Astrocyte (in vitro differentiated cells and primary cell): ENCODE data around the gene VWA1. TPM values are rescaled to one million over a fixed set of nuclear protein-coding genes. Genes with fewer than 3 reads are reported as not detected.

Source experiments
- DNase-seq: peaks from one replicate; pipeline ENCODE4 v3.0.0-alpha.2; 2010; ENCODE audit warnings: low read depth
- FAIRE-seq: peaks from 2 replicates; lab custom pipeline; 2011; peaks lifted over from hg19 to GRCh38; lab: Jason Lieb, UNC
- H2AFZ ChIP-seq: 2 replicates; pipeline ENCODE4 v1.6.0; 2012; ENCODE audit warnings: low read depth, low read length, inconsistent platforms
- H3K27ac ChIP-seq: 2 replicates; pipeline ENCODE4 v1.5.1; 2011; ENCODE audit warnings: low read depth, low read length, inconsistent platforms
- H3K27me3 ChIP-seq: 2 replicates; pipeline ENCODE4 v1.6.0; 2011; ENCODE audit warnings: low read length, inconsistent platforms; ENCODE audit not compliant: insufficient read depth
- H3K36me3 ChIP-seq: 2 replicates; pipeline ENCODE4 v1.5.1; 2011; ENCODE audit warnings: low read length, inconsistent platforms; ENCODE audit not compliant: insufficient read depth
- H3K4me1 ChIP-seq: 2 replicates; pipeline ENCODE4 v1.5.1; 2011; ENCODE audit warnings: low read length, inconsistent platforms; ENCODE audit not compliant: insufficient read depth
- H3K4me2 ChIP-seq: 2 replicates; pipeline ENCODE4 v1.6.0; 2012; ENCODE audit warnings: low read length, inconsistent platforms
- H3K4me3 ChIP-seq: 2 replicates; pipeline ENCODE4 v1.5.1; 2011; ENCODE audit warnings: low read depth, mild to moderate bottlenecking, low read length, inconsistent platforms; ENCODE audit not compliant: insufficient read depth
- H3K79me2 ChIP-seq: 2 replicates; pipeline ENCODE4 v1.6.0; 2012; ENCODE audit warnings: mild to moderate bottlenecking, low read length, inconsistent platforms; ENCODE audit not compliant: insufficient read depth
- H3K9ac ChIP-seq: 2 replicates; pipeline ENCODE4 v1.6.0; 2012; ENCODE audit warnings: mild to moderate bottlenecking, low read length, inconsistent platforms
- H3K9me3 ChIP-seq: 2 replicates; pipeline ENCODE4 v1.5.1; 2012; ENCODE audit warnings: low read depth, mild to moderate bottlenecking, low read length, inconsistent platforms; ENCODE audit not compliant: insufficient read depth
- H4K20me1 ChIP-seq: 2 replicates; pipeline ENCODE4 v1.6.0; 2012; ENCODE audit warnings: low read length, inconsistent platforms; ENCODE audit not compliant: insufficient read depth
- H3K27ac Mint-ChIP-seq: one replicate; pipeline ENCODE4 v1.8.0; 2021; ENCODE audit warnings: mild to moderate bottlenecking, mixed read lengths; ENCODE audit not compliant: unreplicated experiment
- H3K27me3 Mint-ChIP-seq: one replicate; pipeline ENCODE4 v1.8.0; 2021; ENCODE audit warnings: low read depth, mixed read lengths; ENCODE audit not compliant: unreplicated experiment
- H3K36me3 Mint-ChIP-seq: one replicate; pipeline ENCODE4 v1.8.0; 2021; ENCODE audit warnings: low read depth, mixed read lengths; ENCODE audit not compliant: unreplicated experiment
- H3K4me1 Mint-ChIP-seq: one replicate; pipeline ENCODE4 v1.8.0; 2021; ENCODE audit warnings: low read depth, mixed read lengths; ENCODE audit not compliant: unreplicated experiment
- H3K4me3 Mint-ChIP-seq: one replicate; pipeline ENCODE4 v1.8.0; 2021; ENCODE audit warnings: mild to moderate bottlenecking, moderate library complexity, mixed read lengths; ENCODE audit not compliant: unreplicated experiment
- H3K9me3 Mint-ChIP-seq: one replicate; pipeline ENCODE4 v1.8.0; 2021; ENCODE audit warnings: mild to moderate bottlenecking, mixed read lengths; ENCODE audit not compliant: unreplicated experiment
- CTCF ChIP-seq: IDR thresholded peaks from 2 replicates; pipeline ENCODE4 v1.5.1; 2011; ENCODE audit warnings: low read depth, mild to moderate bottlenecking, inconsistent platforms, low read length, moderate library complexity; ENCODE audit not compliant: insufficient read depth
- EZH2 ChIP-seq: IDR thresholded peaks from 2 replicates; pipeline ENCODE4 v1.6.1; 2012; ENCODE audit warnings: mild to moderate bottlenecking, low read length, inconsistent platforms; ENCODE audit not compliant: insufficient read depth
- total RNA-seq: library from RNA; stranded (reverse); gene quantifications from 2 replicates; pipeline ENCODE4 v1.2.1, GENCODE V29; 2021

The VWA1 gene
- total RNA-seq, 1 donor from 2014 or later: 60.4 TPM

- peaks cover 14% of the 10 kb centered on the region for H3K36me3 Mint-ChIP-seq
- H3K4me3 Mint-ChIP-seq: peak overlapping the region; percentile 16
- H3K9me3 ChIP-seq: no peaks in the 10 kb centered on the region
- no peak for DNase-seq
- FAIRE-seq: no peak
- H4K20me1 ChIP-seq: peaks cover 29% of the 10 kb centered on the region
- no peak overlapping the region for H3K9ac ChIP-seq
- peaks cover 37% of the 10 kb centered on the region for H3K4me1 Mint-ChIP-seq
- H3K4me3 ChIP-seq: no peak overlapping the region
- H3K27ac Mint-ChIP-seq: peak overlapping the region; percentile 74
- no peaks in the 10 kb centered on the region for H3K27me3 Mint-ChIP-seq
- H3K79me2 ChIP-seq: peaks cover 87% of the 10 kb centered on the region
- peaks cover 35% of the 10 kb centered on the region for H3K4me1 ChIP-seq
- no peak overlapping the region for H3K4me2 ChIP-seq
- H3K27me3 ChIP-seq: no peaks in the 10 kb centered on the region
- H3K36me3 ChIP-seq: peaks cover 22% of the 10 kb centered on the region
- no peak for TF ChIP-seq CTCF
- TF ChIP-seq EZH2: no peak
- no peak overlapping the region for H2AFZ ChIP-seq
- H3K27ac ChIP-seq: no peak overlapping the region
- no peaks in the 10 kb centered on the region for H3K9me3 Mint-ChIP-seq
Observed at GRCh38 chr1:1403653-1404052, 31.8 kb upstream of the VWA1 start.

GRCh38 chr1:1406101-1406820, 29.2 kb upstream of the VWA1 start:
- TF ChIP-seq CTCF (no peak), EZH2 (no peak)
- FAIRE-seq (no peak), DNase-seq (no peak)
- Histone ChIP-seq H3K4me1 (peaks cover 20% of the 10 kb centered on the region), H3K9ac (peak overlapping the region; percentile 87), H3K9me3 (no peaks in the 10 kb centered on the region), H4K20me1 (peaks cover 33% of the 10 kb centered on the region), H3K79me2 (peaks cover 74% of the 10 kb centered on the region), H2AFZ (peak overlapping the region; percentile 79), H3K4me2 (peak overlapping the region; percentile 97), H3K36me3 (peaks cover 16% of the 10 kb centered on the region), H3K4me3 (peak overlapping the region; percentile 78), H3K27ac (peak overlapping the region; percentile 76), H3K27me3 (no peaks in the 10 kb centered on the region)
- Mint-ChIP-seq H3K4me3 (peak overlapping the region; percentile 94), H3K9me3 (no peaks in the 10 kb centered on the region), H3K27ac (peak overlapping the region; percentile 87), H3K27me3 (no peaks in the 10 kb centered on the region), H3K36me3 (peaks cover 16% of the 10 kb centered on the region), H3K4me1 (peaks cover 39% of the 10 kb centered on the region)
